ENCODE results near the gene TRAPPC1.

TRAPPC1 gene

GRCh38 chr17:7882068-7882467, 49.7 kb downstream of the TRAPPC1 start:
- H3K27me3 Mint-ChIP-seq, result peaks cover 5% of the 10 kb centered on the region
- H3K36me3 Mint-ChIP-seq, result no peaks in the 10 kb centered on the region
- H3K9me3 Mint-ChIP-seq, result no peaks in the 10 kb centered on the region
- no peak overlapping the region for H3K4me3 Mint-ChIP-seq
- ATAC-seq, result no peak
- H3K4me1 Mint-ChIP-seq, result no peaks in the 10 kb centered on the region
- H3K27ac Mint-ChIP-seq, result no peak overlapping the region

- Mint-ChIP-seq H3K36me3 (no peaks in the 10 kb centered on the region), H3K4me1 (peaks cover 2% of the 10 kb centered on the region), H3K27ac (no peak overlapping the region), H3K4me3 (no peak overlapping the region), H3K27me3 (peaks cover 5% of the 10 kb centered on the region), H3K9me3 (no peaks in the 10 kb centered on the region)
- ATAC-seq, result no peak
These were observed 50.3 kb downstream of the TRAPPC1 start for GRCh38 chr17:7881276-7882054.

Data from stimulated activated memory B cell treated with anti-CD40 and anti-IgM and Interleukin-4, amounts not matched to agents 10 μg/mL and 1 μg/mL and 100 μg/mL, for 72 hours (primary cell).